Spleen (tissue), 7 donors: Measurements from ENCODE around the gene KIAA1217.

Experiments used
- POLR2A ChIP-seq, 3 donors: fragments of 450-650 bp; IDR thresholded peaks; one replicate each; pipeline ENCODE4 v1.5.1; 2017; ENCODE audit warnings: antibody characterized with exemption in 3 of 3, mild to moderate bottlenecking in 1 of 3
- POLR2AphosphoS5 ChIP-seq, 3 donors: sonication (generic); formaldehyde crosslinking; IDR thresholded peaks; one replicate each; pipeline ENCODE4 v1.5.1; 2017; ENCODE audit warnings: antibody characterized with exemption in 3 of 3
- TF ChIP-seq, protein P1 (sequence below), 11 experiments: fragments of 200-600 bp in 7 of 11; fragments of 450-650 bp in 4 of 11; sonication (generic) in 4 of 11; IDR thresholded peaks in 8 of 11; conservative IDR thresholded peaks in 3 of 11; 1 replicate in 7 of 11; 2 replicates in 4 of 11; pipeline versions ENCODE4 v1.4.0 to v1.8.0; 2016 to 2021; ENCODE audit warnings: antibody characterized with exemption in 11 of 11, inconsistent platforms in 4 of 11, mild to moderate bottlenecking in 1 of 11
- donor health status: DM: no; HTN: no; CAD: no; lungs with moderate emphysema.
- donor health status: DM: no; HTN: no; CAD: no.
- donor health status: DM: no; HTN: no; CAD: no.

- TF ChIP-seq, protein P1, sequence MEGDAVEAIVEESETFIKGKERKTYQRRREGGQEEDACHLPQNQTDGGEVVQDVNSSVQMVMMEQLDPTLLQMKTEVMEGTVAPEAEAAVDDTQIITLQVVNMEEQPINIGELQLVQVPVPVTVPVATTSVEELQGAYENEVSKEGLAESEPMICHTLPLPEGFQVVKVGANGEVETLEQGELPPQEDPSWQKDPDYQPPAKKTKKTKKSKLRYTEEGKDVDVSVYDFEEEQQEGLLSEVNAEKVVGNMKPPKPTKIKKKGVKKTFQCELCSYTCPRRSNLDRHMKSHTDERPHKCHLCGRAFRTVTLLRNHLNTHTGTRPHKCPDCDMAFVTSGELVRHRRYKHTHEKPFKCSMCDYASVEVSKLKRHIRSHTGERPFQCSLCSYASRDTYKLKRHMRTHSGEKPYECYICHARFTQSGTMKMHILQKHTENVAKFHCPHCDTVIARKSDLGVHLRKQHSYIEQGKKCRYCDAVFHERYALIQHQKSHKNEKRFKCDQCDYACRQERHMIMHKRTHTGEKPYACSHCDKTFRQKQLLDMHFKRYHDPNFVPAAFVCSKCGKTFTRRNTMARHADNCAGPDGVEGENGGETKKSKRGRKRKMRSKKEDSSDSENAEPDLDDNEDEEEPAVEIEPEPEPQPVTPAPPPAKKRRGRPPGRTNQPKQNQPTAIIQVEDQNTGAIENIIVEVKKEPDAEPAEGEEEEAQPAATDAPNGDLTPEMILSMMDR (IDR thresholded peaks at IDR 0.05 in 8 of 11, conservative IDR thresholded peaks at IDR 0.05 in 3 of 11), result no peak
- TF ChIP-seq POLR2A (IDR thresholded peaks at IDR 0.05) (no peak), POLR2AphosphoS5 (IDR thresholded peaks at IDR 0.05) (no peak)
Observed at GRCh38 chr10:24287559-24288195, 78.7 kb downstream of the KIAA1217 start.
